ENCODE results near the gene CD300C.

GRCh38 chr17:74520790-74521480 is 25.0 kb downstream of the CD300C start:
- TF ChIP-seq CTCF (conservative IDR thresholded peaks at IDR 0.05; ENCODE audit: low read depth, low read length) = no peak
- no peak for TF ChIP-seq EZH2 (IDR thresholded peaks at IDR 0.05; ENCODE audit: borderline replicate concordance, low read depth, low read length, poor library complexity, severe bottlenecking)
